Activated CD4-positive, alpha-beta memory T cell treated with anti-CD3 and anti-CD28 coated beads, Interleukin-2, amount 10 ng/mL, durations not matched to agents 7 days and 5 days (primary cell): ENCODE data around the gene ARHGDIB. TPM values are rescaled to one million over a fixed set of nuclear protein-coding genes. Genes with fewer than 3 reads are reported as not detected.

Source experiments
- CTCF ChIA-PET: fragments of 350-600 bp; sonication (Branson Sonifier 250); formaldehyde crosslinking; loops from one replicate; lab custom pipeline; 2021; ENCODE audit warnings: antibody characterized with exemption, inconsistent platforms; lab: Charles Lee
- POLR2A ChIA-PET: fragments of 350-600 bp; sonication (Branson Sonifier 250); formaldehyde crosslinking; loops from one replicate; lab custom pipeline; 2021; ENCODE audit warnings: antibody characterized with exemption; lab: Charles Lee
- DNase-seq: peaks from one replicate; pipeline ENCODE4 v3.0.0-alpha.2; 2020
- H3K27ac Mint-ChIP-seq: one replicate; pipeline ENCODE4 v1.8.0; 2021; ENCODE audit warnings: mild to moderate bottlenecking, mixed read lengths
- H3K27me3 Mint-ChIP-seq: one replicate; pipeline ENCODE4 v1.8.0; 2021; ENCODE audit warnings: mixed read lengths
- H3K36me3 Mint-ChIP-seq: one replicate; pipeline ENCODE4 v1.8.0; 2021; ENCODE audit warnings: low read depth, mixed read lengths
- H3K4me1 Mint-ChIP-seq: one replicate; pipeline ENCODE4 v1.8.0; 2021; ENCODE audit warnings: mixed read lengths
- H3K4me3 Mint-ChIP-seq: one replicate; pipeline ENCODE4 v1.8.0; 2021; ENCODE audit warnings: mild to moderate bottlenecking, mixed read lengths
- H3K9me3 Mint-ChIP-seq: one replicate; pipeline ENCODE4 v1.8.0; 2021; ENCODE audit warnings: mixed read lengths
- total RNA-seq, 2 experiments: library from RNA; stranded (reverse); gene quantifications; one replicate each; pipeline ENCODE4 v1.2.3, GENCODE V29; 2021

The ARHGDIB gene
- total RNA-seq, 2 experiments from 2014 or later = 1,463 to 1,491 TPM

GRCh38 chr12:14994610-14995009, 33.2 kb upstream of the ARHGDIB start:
- no peak overlapping the region for H3K4me3 Mint-ChIP-seq
- ChIA-PET CTCF (interaction anchor here (0.7 to 3.5 kb wide), 18 partner anchors 11 to 271 kb away, joined by 3 to 41 read pairs (median 4); partner anchors contain the start of genes ARHGDIB, C12orf60, RERG and WBP11), POLR2A (interaction anchor here (0.9 to 3.1 kb wide), 7 partner anchors 33 to 225 kb away, joined by 3 to 17 read pairs (median 4); partner anchors contain the start of gene ARHGDIB)
- H3K4me1 Mint-ChIP-seq = peaks cover 24% of the 10 kb centered on the region
- H3K27ac Mint-ChIP-seq = no peak overlapping the region
- peaks cover 18% of the 10 kb centered on the region for H3K27me3 Mint-ChIP-seq
- H3K36me3 Mint-ChIP-seq = no peaks in the 10 kb centered on the region
- no peak for DNase-seq
- peaks cover 12% of the 10 kb centered on the region for H3K9me3 Mint-ChIP-seq

GRCh38 chr12:14993537-14994266, 32.3 kb upstream of the ARHGDIB start:
- no peak for DNase-seq
- peaks cover 13% of the 10 kb centered on the region for H3K9me3 Mint-ChIP-seq
- CTCF ChIA-PET = interaction anchor here (0.6 to 3.5 kb wide), 10 partner anchors 16 to 1270 kb away, joined by 3 to 41 read pairs (median 5); partner anchors contain the start of genes C12orf60, RERG and WBP11
- H3K36me3 Mint-ChIP-seq = no peaks in the 10 kb centered on the region
- H3K4me3 Mint-ChIP-seq = no peak overlapping the region
- POLR2A ChIA-PET = interaction anchor here (0.6 to 3.1 kb wide), 6 partner anchors 13 to 224 kb away, joined by 3 to 17 read pairs (median 4); partner anchors contain the start of gene ARHGDIB
- peaks cover 12% of the 10 kb centered on the region for H3K27me3 Mint-ChIP-seq
- no peak overlapping the region for H3K27ac Mint-ChIP-seq
- H3K4me1 Mint-ChIP-seq = peaks cover 27% of the 10 kb centered on the region

- Mint-ChIP-seq H3K27ac (no peak overlapping the region), H3K36me3 (no peaks in the 10 kb centered on the region), H3K4me1 (peaks cover 28% of the 10 kb centered on the region), H3K9me3 (peaks cover 13% of the 10 kb centered on the region), H3K4me3 (no peak overlapping the region), H3K27me3 (peaks cover 6% of the 10 kb centered on the region)
- DNase-seq = no peak
- CTCF ChIA-PET = interaction anchor here (1.6 kb wide), 1 partner anchor 147 kb away, joined by 3 read pairs; no protein-coding TSS in a partner anchor
- POLR2A ChIA-PET = interaction anchor here (0.6 to 3.1 kb wide), 2 partner anchors 12 to 31 kb away, joined by 3 to 17 read pairs; partner anchors contain the start of gene ARHGDIB
These were observed 31.7 kb upstream of the ARHGDIB start for GRCh38 chr12:14993117-14993516.

- peaks cover 4% of the 10 kb centered on the region for H3K27me3 Mint-ChIP-seq
- H3K36me3 Mint-ChIP-seq = no peaks in the 10 kb centered on the region
These were observed 31.3 kb upstream of the ARHGDIB start for GRCh38 chr12:14992673-14993072.

GRCh38 chr12:14991069-14991468, 29.7 kb upstream of the ARHGDIB start:
- H3K9me3 Mint-ChIP-seq = peaks cover 13% of the 10 kb centered on the region
- DNase-seq = no peak
- H3K4me1 Mint-ChIP-seq = peaks cover 29% of the 10 kb centered on the region
- POLR2A ChIA-PET = interaction anchor here (0.6 to 1.8 kb wide), 3 partner anchors 29 to 220 kb away, joined by 3 to 5 read pairs (median 4); partner anchors contain the start of gene ARHGDIB
- no peaks in the 10 kb centered on the region for H3K36me3 Mint-ChIP-seq
- H3K27ac Mint-ChIP-seq = no peak overlapping the region
- H3K4me3 Mint-ChIP-seq = no peak overlapping the region
- H3K27me3 Mint-ChIP-seq = no peaks in the 10 kb centered on the region
- CTCF ChIA-PET = interaction anchor here (1.4 kb wide), 2 partner anchors 53 to 180 kb away, joined by 3 read pairs; partner anchors contain the start of gene ERP27

More at GRCh38 chr12:14992673-14993072, 31.3 kb upstream of the ARHGDIB start:
- Mint-ChIP-seq H3K9me3 (peaks cover 13% of the 10 kb centered on the region), H3K4me1 (peaks cover 29% of the 10 kb centered on the region), H3K4me3 (no peak overlapping the region), H3K27ac (no peak overlapping the region)
- ChIA-PET CTCF (interaction anchor here (1.6 kb wide), 1 partner anchor 147 kb away, joined by 3 read pairs; no protein-coding TSS in a partner anchor), POLR2A (interaction anchor here (0.6 kb wide), 1 partner anchor 12 kb away, joined by 3 read pairs; no protein-coding TSS in a partner anchor)
- no peak for DNase-seq

- Mint-ChIP-seq H3K9me3 (peaks cover 13% of the 10 kb centered on the region), H3K27me3 (no peaks in the 10 kb centered on the region), H3K4me1 (peaks cover 20% of the 10 kb centered on the region), H3K27ac (no peak overlapping the region), H3K36me3 (no peaks in the 10 kb centered on the region), H3K4me3 (no peak overlapping the region)
- ChIA-PET CTCF (interaction anchor here (0.6 to 1.4 kb wide), 2 partner anchors 8 to 179 kb away, joined by 3 to 4 read pairs; no protein-coding TSS in a partner anchor), POLR2A (interaction anchor here (1.6 to 1.8 kb wide), 2 partner anchors 28 to 219 kb away, joined by 4 to 5 read pairs; partner anchors contain the start of gene ARHGDIB)
- no peak for DNase-seq
These were observed 28.4 kb upstream of the ARHGDIB start for GRCh38 chr12:14989790-14990189.

GRCh38 chr12:14988035-14988434, 26.6 kb upstream of the ARHGDIB start:
- Mint-ChIP-seq H3K9me3 (peaks cover 13% of the 10 kb centered on the region), H3K36me3 (no peaks in the 10 kb centered on the region), H3K27ac (no peak overlapping the region), H3K4me1 (peaks cover 17% of the 10 kb centered on the region), H3K27me3 (no peaks in the 10 kb centered on the region), H3K4me3 (no peak overlapping the region)
- POLR2A ChIA-PET = no interaction called here
- DNase-seq = no peak
- CTCF ChIA-PET = no interaction called here

GRCh38 chr12:14986449-14986848, 25.0 kb upstream of the ARHGDIB start:
- CTCF ChIA-PET = interaction anchor here (0.7 to 1.3 kb wide), 4 partner anchors 9 to 217 kb away, joined by 3 to 5 read pairs (median 4); partner anchors contain the start of gene ERP27
- DNase-seq = no peak
- Mint-ChIP-seq H3K27me3 (no peaks in the 10 kb centered on the region), H3K27ac (no peak overlapping the region), H3K9me3 (peaks cover 12% of the 10 kb centered on the region), H3K4me1 (peaks cover 28% of the 10 kb centered on the region), H3K36me3 (peaks cover under 1% of the 10 kb centered on the region), H3K4me3 (no peak overlapping the region)
- POLR2A ChIA-PET = no interaction called here

- DNase-seq = no peak
- Mint-ChIP-seq H3K4me1 (peaks cover 44% of the 10 kb centered on the region), H3K4me3 (no peak overlapping the region), H3K27ac (no peak overlapping the region), H3K27me3 (no peaks in the 10 kb centered on the region), H3K36me3 (peaks cover 4% of the 10 kb centered on the region), H3K9me3 (peaks cover 3% of the 10 kb centered on the region)
- POLR2A ChIA-PET = interaction anchor here (1.8 kb wide), 1 partner anchor 23 kb away, joined by 5 read pairs; the partner anchor contains the start of gene ARHGDIB
- CTCF ChIA-PET = no interaction called here
These were observed 23.4 kb upstream of the ARHGDIB start for GRCh38 chr12:14984766-14985285.

GRCh38 chr12:14984036-14984435, 22.6 kb upstream of the ARHGDIB start:
- no peak overlapping the region for H3K27ac Mint-ChIP-seq
- no peak overlapping the region for H3K4me3 Mint-ChIP-seq
- H3K36me3 Mint-ChIP-seq = peaks cover 4% of the 10 kb centered on the region
- CTCF ChIA-PET = interaction anchor here (1.4 kb wide), 1 partner anchor 11 kb away, joined by 7 read pairs; no protein-coding TSS in a partner anchor
- POLR2A ChIA-PET = interaction anchor here (1.7 kb wide), 1 partner anchor 35 kb away, joined by 3 read pairs; no protein-coding TSS in a partner anchor
- H3K9me3 Mint-ChIP-seq = no peaks in the 10 kb centered on the region
- H3K4me1 Mint-ChIP-seq = peaks cover 49% of the 10 kb centered on the region
- no peaks in the 10 kb centered on the region for H3K27me3 Mint-ChIP-seq
- no peak for DNase-seq

- CTCF ChIA-PET = interaction anchor here (1.0 to 1.4 kb wide), 3 partner anchors 12 to 213 kb away, joined by 3 to 7 read pairs (median 3); no protein-coding TSS in a partner anchor
- no peak overlapping the region for H3K4me3 Mint-ChIP-seq
- H3K27me3 Mint-ChIP-seq = no peaks in the 10 kb centered on the region
- peak overlapping the region; percentile 55 for H3K27ac Mint-ChIP-seq
- POLR2A ChIA-PET = interaction anchor here (1.7 kb wide), 2 partner anchors 21 to 34 kb away, joined by 3 to 11 read pairs; partner anchors contain the start of gene ARHGDIB
- peaks cover 4% of the 10 kb centered on the region for H3K36me3 Mint-ChIP-seq
- no peak for DNase-seq
- peaks cover 54% of the 10 kb centered on the region for H3K4me1 Mint-ChIP-seq
- no peaks in the 10 kb centered on the region for H3K9me3 Mint-ChIP-seq
These were observed 21.6 kb upstream of the ARHGDIB start for GRCh38 chr12:14982991-14983390.

GRCh38 chr12:14982562-14982961, 21.2 kb upstream of the ARHGDIB start:
- POLR2A ChIA-PET = interaction anchor here (1.7 kb wide), 2 partner anchors 21 to 34 kb away, joined by 3 to 11 read pairs; partner anchors contain the start of gene ARHGDIB
- DNase-seq = no peak
- CTCF ChIA-PET = interaction anchor here (0.7 to 1.4 kb wide), 3 partner anchors 8 to 45 kb away, joined by 3 to 7 read pairs (median 4); no protein-coding TSS in a partner anchor
- H3K4me3 Mint-ChIP-seq = no peak overlapping the region
- no peaks in the 10 kb centered on the region for H3K9me3 Mint-ChIP-seq
- peak overlapping the region; percentile 55 for H3K27ac Mint-ChIP-seq
- H3K36me3 Mint-ChIP-seq = peaks cover 4% of the 10 kb centered on the region
- no peaks in the 10 kb centered on the region for H3K27me3 Mint-ChIP-seq
- peaks cover 58% of the 10 kb centered on the region for H3K4me1 Mint-ChIP-seq
